ENCODE data around the gene IQCK. TPM values are rescaled to one million over a fixed set of nuclear protein-coding genes. Genes with fewer than 3 reads are reported as not detected.

The IQCK gene
- total RNA-seq, 2 donors from 2014 or later = 13.1 to 13.2 TPM

GRCh38 chr16:19688396-19689024 lies 29.6 kb upstream of the IQCK start:
- Histone ChIP-seq H3K4me3 (no peak overlapping the region), H3K9me3 (no peaks in the 10 kb centered on the region), H3K27ac (no peak overlapping the region), H3K4me1 (no peaks in the 10 kb centered on the region), H3K9ac (ENCODE audit: low read depth in 2 of 2, low read length in 2 of 2) (peak overlapping the region in 1 of 2 donors; percentile 24), H3K27me3 (no peaks in the 10 kb centered on the region), H3K36me3 (no peaks in the 10 kb centered on the region)
- DNase-seq = no peak
- no peak for TF ChIP-seq CTCF (IDR thresholded peaks at IDR 0.05)
- intact Hi-C loops (cut with DNase I) = loop anchor here (10.0 kb wide), 1 partner anchor 196 kb away; the partner anchor contains the start of gene GPRC5B

GRCh38 chr16:19689342-19689741 lies 28.7 kb upstream of the IQCK start:
- no peak overlapping the region for H3K27ac ChIP-seq
- H3K27me3 ChIP-seq = no peaks in the 10 kb centered on the region
- no peaks in the 10 kb centered on the region for H3K4me1 ChIP-seq
- intact Hi-C loops (cut with DNase I) = loop anchor here (10.0 kb wide), 1 partner anchor 195 kb away; the partner anchor contains the start of gene GPRC5B
- no peaks in the 10 kb centered on the region for H3K9me3 ChIP-seq
- H3K36me3 ChIP-seq = no peaks in the 10 kb centered on the region
- no peak overlapping the region for H3K4me3 ChIP-seq
- no peak for TF ChIP-seq CTCF (IDR thresholded peaks at IDR 0.05)
- no peak overlapping the region for H3K9ac ChIP-seq (ENCODE audit: low read depth in 2 of 2, low read length in 2 of 2)
- no peak for DNase-seq

GRCh38 chr16:19690196-19690595 lies 27.9 kb upstream of the IQCK start:
- Histone ChIP-seq H3K4me1 (no peaks in the 10 kb centered on the region), H3K36me3 (no peaks in the 10 kb centered on the region), H3K27ac (no peak overlapping the region), H3K27me3 (no peaks in the 10 kb centered on the region), H3K9ac (ENCODE audit: low read depth in 2 of 2, low read length in 2 of 2) (no peak overlapping the region), H3K4me3 (no peak overlapping the region), H3K9me3 (no peaks in the 10 kb centered on the region)
- TF ChIP-seq CTCF (IDR thresholded peaks at IDR 0.05) = no peak
- intact Hi-C loops (cut with DNase I) = no loop called here
- DNase-seq = no peak

GRCh38 chr16:19691161-19691711 lies 26.8 kb upstream of the IQCK start:
- Histone ChIP-seq H3K4me1 (peaks cover 5% of the 10 kb centered on the region), H3K27ac (no peak overlapping the region), H3K27me3 (no peaks in the 10 kb centered on the region), H3K9ac (ENCODE audit: low read depth in 2 of 2, low read length in 2 of 2) (no peak overlapping the region), H3K4me3 (no peak overlapping the region), H3K36me3 (no peaks in the 10 kb centered on the region), H3K9me3 (no peaks in the 10 kb centered on the region)
- intact Hi-C loops (cut with DNase I) = no loop called here
- DNase-seq = no peak
- TF ChIP-seq CTCF (IDR thresholded peaks at IDR 0.05) = no peak

- peaks cover 28% of the 10 kb centered on the region for H3K4me1 ChIP-seq
- H3K36me3 ChIP-seq = no peaks in the 10 kb centered on the region
- no peaks in the 10 kb centered on the region for H3K27me3 ChIP-seq
- H3K27ac ChIP-seq = no peak overlapping the region
- intact Hi-C loops (cut with DNase I) = no loop called here
- no peak overlapping the region for H3K4me3 ChIP-seq
- no peak overlapping the region for H3K9ac ChIP-seq (ENCODE audit: low read depth in 2 of 2, low read length in 2 of 2)
- no peak for DNase-seq
- no peak for TF ChIP-seq CTCF (IDR thresholded peaks at IDR 0.05)
- H3K9me3 ChIP-seq = no peaks in the 10 kb centered on the region
These were observed 23.1 kb upstream of the IQCK start for GRCh38 chr16:19694989-19695388.
